ENCODE results near the gene ALK.

DNA sequence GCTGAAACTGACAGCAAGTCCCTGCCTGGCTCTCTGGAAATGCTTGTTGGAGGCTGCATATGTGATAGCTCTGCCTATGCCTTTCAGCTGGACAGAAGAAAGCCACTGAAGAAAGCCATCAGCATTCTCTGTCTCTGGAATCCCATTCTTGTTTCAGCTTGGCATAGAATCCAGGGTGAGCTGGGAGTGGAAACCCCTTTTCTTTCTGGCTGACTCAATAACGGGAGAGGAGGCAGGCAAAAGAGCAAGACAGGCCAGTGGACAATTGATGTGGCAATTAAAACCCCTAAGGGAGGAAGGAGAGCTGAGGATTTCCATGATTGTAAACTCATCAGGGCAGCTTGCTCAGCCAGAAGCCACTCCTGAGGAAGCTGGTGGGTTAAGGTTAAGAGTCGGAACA lies 598.1 kb downstream of the ALK start:
- TF ChIP-seq EP300 (IDR thresholded peaks at IDR 0.05; ENCODE audit: borderline replicate concordance) (no peak), FOXM1 (IDR thresholded peaks at IDR 0.05; ENCODE audit: borderline replicate concordance, low read depth) (no peak), TEAD4 (IDR thresholded peaks at IDR 0.05) (no peak), TAF1 (IDR thresholded peaks at IDR 0.05; ENCODE audit: low read depth) (no peak), RAD21 (IDR thresholded peaks at IDR 0.05; ENCODE audit: low read depth) (no peak), YY1 (IDR thresholded peaks at IDR 0.05; ENCODE audit: low read depth) (no peak), ZBTB7A (IDR thresholded peaks at IDR 0.05; ENCODE audit: low read depth) (no peak), CEBPB (IDR thresholded peaks at IDR 0.05) (no peak), TCF12 (IDR thresholded peaks at IDR 0.05; ENCODE audit: low read depth) (no peak), NFIC (IDR thresholded peaks at IDR 0.05) (no peak)
- TF ChIP-seq, protein P1, sequence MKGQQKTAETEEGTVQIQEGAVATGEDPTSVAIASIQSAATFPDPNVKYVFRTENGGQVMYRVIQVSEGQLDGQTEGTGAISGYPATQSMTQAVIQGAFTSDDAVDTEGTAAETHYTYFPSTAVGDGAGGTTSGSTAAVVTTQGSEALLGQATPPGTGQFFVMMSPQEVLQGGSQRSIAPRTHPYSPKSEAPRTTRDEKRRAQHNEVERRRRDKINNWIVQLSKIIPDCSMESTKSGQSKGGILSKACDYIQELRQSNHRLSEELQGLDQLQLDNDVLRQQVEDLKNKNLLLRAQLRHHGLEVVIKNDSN (IDR thresholded peaks at IDR 0.05), result no peak
- TF ChIP-seq, protein P2, sequence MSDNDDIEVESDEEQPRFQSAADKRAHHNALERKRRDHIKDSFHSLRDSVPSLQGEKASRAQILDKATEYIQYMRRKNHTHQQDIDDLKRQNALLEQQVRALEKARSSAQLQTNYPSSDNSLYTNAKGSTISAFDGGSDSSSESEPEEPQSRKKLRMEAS (IDR thresholded peaks at IDR 0.05), result no peak
- TF ChIP-seq, protein P3, sequence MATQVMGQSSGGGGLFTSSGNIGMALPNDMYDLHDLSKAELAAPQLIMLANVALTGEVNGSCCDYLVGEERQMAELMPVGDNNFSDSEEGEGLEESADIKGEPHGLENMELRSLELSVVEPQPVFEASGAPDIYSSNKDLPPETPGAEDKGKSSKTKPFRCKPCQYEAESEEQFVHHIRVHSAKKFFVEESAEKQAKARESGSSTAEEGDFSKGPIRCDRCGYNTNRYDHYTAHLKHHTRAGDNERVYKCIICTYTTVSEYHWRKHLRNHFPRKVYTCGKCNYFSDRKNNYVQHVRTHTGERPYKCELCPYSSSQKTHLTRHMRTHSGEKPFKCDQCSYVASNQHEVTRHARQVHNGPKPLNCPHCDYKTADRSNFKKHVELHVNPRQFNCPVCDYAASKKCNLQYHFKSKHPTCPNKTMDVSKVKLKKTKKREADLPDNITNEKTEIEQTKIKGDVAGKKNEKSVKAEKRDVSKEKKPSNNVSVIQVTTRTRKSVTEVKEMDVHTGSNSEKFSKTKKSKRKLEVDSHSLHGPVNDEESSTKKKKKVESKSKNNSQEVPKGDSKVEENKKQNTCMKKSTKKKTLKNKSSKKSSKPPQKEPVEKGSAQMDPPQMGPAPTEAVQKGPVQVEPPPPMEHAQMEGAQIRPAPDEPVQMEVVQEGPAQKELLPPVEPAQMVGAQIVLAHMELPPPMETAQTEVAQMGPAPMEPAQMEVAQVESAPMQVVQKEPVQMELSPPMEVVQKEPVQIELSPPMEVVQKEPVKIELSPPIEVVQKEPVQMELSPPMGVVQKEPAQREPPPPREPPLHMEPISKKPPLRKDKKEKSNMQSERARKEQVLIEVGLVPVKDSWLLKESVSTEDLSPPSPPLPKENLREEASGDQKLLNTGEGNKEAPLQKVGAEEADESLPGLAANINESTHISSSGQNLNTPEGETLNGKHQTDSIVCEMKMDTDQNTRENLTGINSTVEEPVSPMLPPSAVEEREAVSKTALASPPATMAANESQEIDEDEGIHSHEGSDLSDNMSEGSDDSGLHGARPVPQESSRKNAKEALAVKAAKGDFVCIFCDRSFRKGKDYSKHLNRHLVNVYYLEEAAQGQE (IDR thresholded peaks at IDR 0.05; ENCODE audit: low read depth), result no peak

All from Ishikawa (cell line).